Esophagus squamous epithelium (tissue), 5 donors: ENCODE results near the gene ANKRD11. TPM values are rescaled to one million over a fixed set of nuclear protein-coding genes. Genes with fewer than 3 reads are reported as not detected.

Experiments
- DNase-seq: peaks from one replicate; lab custom pipeline; 2025; lab: John Stamatoyannopoulos, UW
- H3K27ac ChIP-seq, 4 donors: fragments of 200-600 bp; sonication (generic); one replicate each; pipeline ENCODE4 v1.5.1; 2016 to 2019; ENCODE audit warnings: mild to moderate bottlenecking in 1 of 4
- H3K27me3 ChIP-seq, 4 donors: fragments of 200-600 bp; sonication (generic); 1 replicate in 3 of 4; 2 replicates in 1 of 4; pipeline versions ENCODE4 v1.5.1 to v1.6.0; 2017 to 2021; ENCODE audit warnings: antibody characterized with exemption in 1 of 4
- H3K36me3 ChIP-seq, 3 donors: fragments of 200-600 bp; sonication (generic); one replicate each; pipeline ENCODE4 v1.5.1; 2016 to 2019
- H3K4me1 ChIP-seq, 3 donors: fragments of 200-600 bp; sonication (generic); one replicate each; pipeline ENCODE4 v1.5.1; 2017 to 2019
- H3K4me3 ChIP-seq, 4 donors: fragments of 200-600 bp; sonication (generic); 1 replicate in 3 of 4; 2 replicates in 1 of 4; pipeline ENCODE4 v1.5.1; 2016 to 2019; ENCODE audit warnings: mild to moderate bottlenecking in 2 of 4, moderate library complexity in 1 of 4
- H3K9me3 ChIP-seq, 3 donors: fragments of 200-600 bp; sonication (generic); one replicate each; pipeline ENCODE4 v1.5.1; 2016 to 2019
- POLR2A ChIP-seq, 4 donors: fragments of 450-650 bp; IDR thresholded peaks; one replicate each; pipeline ENCODE4 v1.6.1; 2017; ENCODE audit warnings: antibody characterized with exemption in 4 of 4, mild to moderate bottlenecking in 4 of 4, moderate library complexity in 3 of 4
- WGBS, 2 donors: methylation state at CpG; one replicate each; pipeline ENCODE4 v1.1.5; 2018; 5-methylcytosine and 5-hydroxymethylcytosine counted together
- intact Hi-C: fragments of 100-400 bp; cut with DNase I; formaldehyde crosslinking; loops from one replicate; pipeline ENCODE4 v1.15.0; 2022
- total RNA-seq, 4 donors: library from RNA; depleted of rRNA; stranded (reverse); fragments of >200 nt; gene quantifications; one replicate each; pipeline ENCODE4 v1.1.0, GENCODE V29; 2016
- TF ChIP-seq, protein P1 (sequence below), 6 experiments: fragments of 450-650 bp in 4 of 6; fragments of 200-600 bp in 2 of 6; sonication (generic) in 2 of 6; IDR thresholded peaks; one replicate each; pipeline ENCODE4 v1.5.1; 2016 to 2019; ENCODE audit warnings: antibody characterized with exemption in 6 of 6, mild to moderate bottlenecking in 4 of 6, moderate library complexity in 4 of 6
- donor health status: DM: yes; HTN: yes; CAD: no.

Gene ANKRD11
- total RNA-seq, 4 donors from 2014 or later: 51.0 to 72.7 (median 66.9) TPM

DNA sequence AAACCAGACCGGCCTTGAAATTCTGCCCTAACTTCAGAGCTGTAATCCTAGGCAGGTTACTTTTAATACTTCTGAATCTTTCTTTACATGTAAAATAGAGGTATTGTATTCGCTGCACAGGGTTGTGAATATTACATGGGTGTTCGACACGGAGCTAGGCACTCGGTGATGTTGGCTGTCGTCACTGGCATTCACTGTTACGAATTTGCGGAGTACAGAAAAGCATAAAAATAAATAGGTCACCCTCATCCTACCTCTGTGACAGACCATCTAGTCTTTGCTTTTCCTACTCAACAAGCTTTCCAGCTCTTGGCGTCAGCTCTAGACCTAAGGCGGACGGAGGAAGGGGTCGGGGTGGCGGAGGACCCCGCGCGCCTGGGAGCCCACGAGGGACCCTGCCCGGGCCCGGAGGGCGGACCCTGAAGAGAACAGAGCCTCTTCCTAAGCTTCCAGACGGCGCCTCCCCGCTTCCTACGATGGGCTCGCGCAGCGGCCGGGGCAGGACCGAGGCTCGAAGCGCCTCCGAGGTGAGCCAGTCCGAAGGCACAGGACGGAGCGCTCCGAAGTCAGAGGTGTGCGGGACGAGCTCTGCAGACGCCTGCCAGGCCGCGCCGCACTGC is 17.0 kb upstream of the ANKRD11 start:
- H3K27me3 ChIP-seq: no peaks in the 10 kb centered on the region
- peaks cover 25 to 69% (median 38%) of the 10 kb centered on the region in 3 donors for H3K4me1 ChIP-seq
- peak overlapping the region; percentile 56 to 98 (median 85) for H3K4me3 ChIP-seq
- peak overlapping the region; percentile 87 to 99 (median 94) for H3K27ac ChIP-seq
- no peaks in the 10 kb centered on the region for H3K9me3 ChIP-seq
- no peak for DNase-seq
- peaks cover 4 to 21% (median 5%) of the 10 kb centered on the region in 3 donors for H3K36me3 ChIP-seq
- 34 to 40% methylated on average over 6 to 8 of the region's 42 CpGs for WGBS, 2 donors
- intact Hi-C loops: no loop called here
- TF ChIP-seq, protein P1, sequence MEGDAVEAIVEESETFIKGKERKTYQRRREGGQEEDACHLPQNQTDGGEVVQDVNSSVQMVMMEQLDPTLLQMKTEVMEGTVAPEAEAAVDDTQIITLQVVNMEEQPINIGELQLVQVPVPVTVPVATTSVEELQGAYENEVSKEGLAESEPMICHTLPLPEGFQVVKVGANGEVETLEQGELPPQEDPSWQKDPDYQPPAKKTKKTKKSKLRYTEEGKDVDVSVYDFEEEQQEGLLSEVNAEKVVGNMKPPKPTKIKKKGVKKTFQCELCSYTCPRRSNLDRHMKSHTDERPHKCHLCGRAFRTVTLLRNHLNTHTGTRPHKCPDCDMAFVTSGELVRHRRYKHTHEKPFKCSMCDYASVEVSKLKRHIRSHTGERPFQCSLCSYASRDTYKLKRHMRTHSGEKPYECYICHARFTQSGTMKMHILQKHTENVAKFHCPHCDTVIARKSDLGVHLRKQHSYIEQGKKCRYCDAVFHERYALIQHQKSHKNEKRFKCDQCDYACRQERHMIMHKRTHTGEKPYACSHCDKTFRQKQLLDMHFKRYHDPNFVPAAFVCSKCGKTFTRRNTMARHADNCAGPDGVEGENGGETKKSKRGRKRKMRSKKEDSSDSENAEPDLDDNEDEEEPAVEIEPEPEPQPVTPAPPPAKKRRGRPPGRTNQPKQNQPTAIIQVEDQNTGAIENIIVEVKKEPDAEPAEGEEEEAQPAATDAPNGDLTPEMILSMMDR (IDR thresholded peaks at IDR 0.05): no peak
- no peak for TF ChIP-seq POLR2A (IDR thresholded peaks at IDR 0.05)

DNA sequence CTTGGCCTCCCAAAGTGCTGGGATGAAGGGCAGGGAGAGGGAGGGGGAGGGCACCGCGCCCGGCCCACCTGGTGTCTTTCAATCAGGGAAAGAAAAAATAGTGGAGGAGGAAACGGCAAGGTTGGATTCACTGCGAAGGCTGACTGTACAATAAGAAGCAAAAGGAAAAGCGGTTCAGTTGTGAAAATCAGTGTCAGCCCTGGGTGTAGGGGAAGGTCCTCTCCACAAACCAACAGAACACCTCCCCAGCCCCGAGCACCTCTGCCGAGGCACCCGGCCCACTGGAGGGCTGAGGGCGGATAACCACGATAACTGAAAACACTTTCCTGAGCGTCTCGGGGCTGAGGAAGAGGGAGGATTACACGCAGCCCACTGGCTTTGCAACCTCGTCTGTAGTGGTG is 16.4 kb upstream of the ANKRD11 start:
- peak overlapping the region in 3 of 4 donors; percentile 56 to 98 (median 84) for H3K4me3 ChIP-seq
- H3K36me3 ChIP-seq: peaks cover 4 to 16% (median 5%) of the 10 kb centered on the region in 3 donors
- WGBS, 2 donors: 67 to 77% methylated on average over 9 to 10 of the region's 15 CpGs
- no peak for DNase-seq
- H3K4me1 ChIP-seq: peaks cover 25 to 74% (median 42%) of the 10 kb centered on the region in 3 donors
- no peaks in the 10 kb centered on the region for H3K9me3 ChIP-seq
- H3K27me3 ChIP-seq: no peaks in the 10 kb centered on the region
- intact Hi-C loops: no loop called here
- peak overlapping the region; percentile 87 to 99 (median 94) for H3K27ac ChIP-seq
- TF ChIP-seq, protein P1 (IDR thresholded peaks at IDR 0.05): no peak
- TF ChIP-seq POLR2A (IDR thresholded peaks at IDR 0.05): no peak

DNA sequence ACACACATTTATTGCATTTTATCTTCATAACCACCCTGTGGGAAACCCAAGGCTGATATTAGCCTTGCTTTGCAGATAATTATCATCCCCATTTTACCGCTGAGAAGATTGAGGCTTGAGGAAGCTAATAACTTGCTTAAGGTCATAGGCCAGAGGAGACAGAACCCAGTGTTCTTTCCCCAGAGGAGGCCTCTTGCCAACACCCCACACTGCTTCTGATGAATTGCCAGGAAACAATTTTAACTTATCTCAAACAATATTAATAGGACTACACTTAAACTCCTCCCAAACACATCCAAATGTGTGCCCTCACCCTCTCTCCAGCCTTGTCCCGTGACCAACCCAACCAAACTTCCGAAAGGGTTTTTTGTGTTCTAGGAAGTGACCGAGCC is 15.7 kb upstream of the ANKRD11 start:
- Histone ChIP-seq H3K27me3 (no peaks in the 10 kb centered on the region), H3K4me3 (peak overlapping the region in 1 of 4 donors; percentile 22), H3K36me3 (peaks cover 4 to 9% (median 5%) of the 10 kb centered on the region in 3 donors), H3K9me3 (no peaks in the 10 kb centered on the region), H3K27ac (peak overlapping the region; percentile 86 to 99 (median 92)), H3K4me1 (peaks cover 25 to 74% (median 42%) of the 10 kb centered on the region in 3 donors)
- DNase-seq: no peak
- intact Hi-C loops: no loop called here
- TF ChIP-seq, protein P1 (IDR thresholded peaks at IDR 0.05): no peak
- no peak for TF ChIP-seq POLR2A (IDR thresholded peaks at IDR 0.05)
- WGBS, 2 donors: 82 to 84% methylated on average over 4 of the region's 4 CpGs

DNA sequence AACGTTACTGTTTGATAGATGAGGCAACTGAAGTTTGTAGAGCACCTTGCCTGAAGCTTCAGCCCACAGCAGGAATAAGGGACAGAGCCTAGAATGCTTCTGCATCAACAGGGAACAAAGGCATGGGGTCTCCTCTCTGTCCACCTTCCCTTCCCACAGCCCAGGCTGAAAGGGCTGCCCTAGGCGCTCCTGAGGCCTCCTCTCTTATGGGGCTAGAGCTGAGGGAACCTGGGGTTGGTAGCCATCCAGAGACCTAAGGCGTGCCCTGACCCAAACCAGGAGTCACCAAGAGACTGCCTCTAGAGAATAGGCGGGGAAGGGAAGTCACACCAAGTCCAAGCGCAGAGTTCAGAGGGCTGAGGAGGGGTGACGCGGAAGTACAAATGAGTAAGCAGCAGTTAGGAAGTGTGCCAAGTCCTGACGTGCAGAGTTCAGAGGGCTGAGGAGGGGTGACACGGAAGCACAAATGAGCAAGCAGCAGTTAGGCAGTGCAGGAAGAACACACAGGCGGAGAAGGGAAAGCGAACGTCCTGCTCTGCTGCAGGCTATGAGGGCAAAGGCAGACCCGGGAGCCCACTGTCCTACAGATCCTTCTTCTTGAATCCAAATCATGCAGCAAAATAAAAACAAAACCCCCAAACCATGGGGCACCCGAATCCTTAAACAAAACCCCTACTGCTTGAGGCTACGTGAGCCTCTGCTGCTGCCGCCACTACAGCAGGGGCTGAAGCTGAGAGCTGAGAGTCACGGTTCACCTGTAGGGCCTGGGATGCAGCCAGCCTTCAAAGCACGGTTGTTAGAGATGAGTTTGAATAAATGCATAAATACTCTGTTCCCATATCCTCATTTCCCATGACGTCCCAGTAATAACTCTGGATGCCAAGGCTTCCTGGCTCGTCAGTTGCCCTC is 15.1 kb upstream of the ANKRD11 start:
- TF ChIP-seq POLR2A (IDR thresholded peaks at IDR 0.05): peak in 3 of 4 donors; percentile 46 to 79 (median 76)
- TF ChIP-seq, protein P1 (IDR thresholded peaks at IDR 0.05): no peak
- intact Hi-C loops: no loop called here
- Histone ChIP-seq H3K9me3 (no peaks in the 10 kb centered on the region), H3K4me3 (peak overlapping the region in 1 of 4 donors; percentile 22), H3K27ac (peak overlapping the region; percentile 86 to 99 (median 92)), H3K27me3 (no peaks in the 10 kb centered on the region), H3K36me3 (peaks cover 0 to 2% (median 1%) of the 10 kb centered on the region in 3 donors), H3K4me1 (peaks cover 25 to 73% (median 42%) of the 10 kb centered on the region in 3 donors)
- WGBS, 2 donors: 7 to 22% methylated on average over 14 to 20 of the region's 20 CpGs
- peak; percentile 74 for DNase-seq
